D721Med (cell line): ENCODE data around the gene CNFN.

Experiments used
- DNase-seq: peaks from one replicate; pipeline ENCODE4 v3.0.0; 2011; ENCODE audit warnings: low spot score; ENCODE audit not compliant: insufficient read length
- FAIRE-seq: peaks from 2 replicates; lab custom pipeline; 2011; peaks lifted over from hg19 to GRCh38; lab: Jason Lieb, UNC
- CTCF ChIP-seq: IDR thresholded peaks from 2 replicates; pipeline ENCODE4 v1.5.1; 2012; ENCODE audit warnings: mild to moderate bottlenecking, control low read depth; ENCODE audit not compliant: insufficient read depth; ENCODE audit errors: missing control alignments

Gene CNFN

DNA sequence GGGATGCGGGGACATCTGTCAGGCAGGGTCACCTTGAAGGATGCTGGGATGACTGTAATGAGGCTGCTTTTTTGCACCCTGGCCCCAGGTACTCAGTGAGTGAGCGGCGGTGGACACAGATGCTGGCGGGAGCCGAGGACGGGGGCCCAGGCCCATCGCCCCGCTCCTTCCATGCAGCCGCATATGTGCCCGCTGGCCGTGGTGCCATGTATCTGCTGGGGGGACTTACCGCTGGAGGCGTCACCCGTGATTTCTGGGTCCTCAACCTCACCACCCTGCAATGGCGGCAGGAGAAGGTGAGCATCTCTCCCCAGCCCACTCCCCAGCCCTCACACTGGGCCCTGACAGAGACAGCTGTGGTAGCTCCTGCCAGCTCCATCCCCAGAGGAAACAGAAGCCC is 33.4 kb downstream of the CNFN start:
- TF ChIP-seq CTCF: no peak
- DNase-seq (no peak), FAIRE-seq (no peak)

GRCh38 chr19:42355896-42356295 is 34.2 kb downstream of the CNFN start:
- no peak for DNase-seq
- no peak for TF ChIP-seq CTCF
- FAIRE-seq: no peak

DNA sequence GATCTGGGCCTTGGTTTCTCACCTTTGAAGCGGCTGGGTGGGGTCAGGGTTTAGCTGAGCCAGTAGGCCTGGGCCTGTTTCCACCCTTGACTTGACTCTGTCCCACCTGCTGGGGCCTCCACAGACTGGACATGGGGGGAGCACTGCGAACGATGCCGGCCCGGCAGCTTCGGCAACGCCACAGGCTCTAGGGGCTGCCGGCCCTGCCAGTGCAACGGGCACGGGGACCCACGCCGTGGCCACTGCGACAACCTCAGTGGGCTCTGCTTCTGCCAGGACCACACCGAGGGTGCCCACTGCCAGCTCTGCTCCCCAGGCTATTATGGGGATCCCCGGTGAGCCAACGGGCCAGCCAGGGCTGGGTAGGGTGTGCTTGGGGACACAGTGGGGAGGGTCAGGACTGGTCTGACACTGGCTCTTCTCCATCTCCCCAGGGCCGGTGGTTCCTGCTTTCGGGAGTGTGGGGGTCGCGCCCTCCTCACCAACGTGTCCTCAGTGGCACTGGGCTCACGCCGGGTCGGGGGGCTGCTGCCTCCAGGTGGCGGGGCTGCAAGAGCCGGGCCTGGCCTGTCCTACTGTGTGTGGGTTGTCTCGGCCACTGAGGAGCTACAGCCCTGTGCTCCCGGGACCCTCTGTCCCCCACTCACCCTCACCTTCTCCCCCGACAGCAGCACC is 36.6 kb downstream of the CNFN start:
- FAIRE-seq (no peak), DNase-seq (no peak)
- no peak for TF ChIP-seq CTCF

GRCh38 chr19:42352301-42353259 is 37.5 kb downstream of the CNFN start:
- FAIRE-seq (no peak), DNase-seq (no peak)
- no peak for TF ChIP-seq CTCF

DNA sequence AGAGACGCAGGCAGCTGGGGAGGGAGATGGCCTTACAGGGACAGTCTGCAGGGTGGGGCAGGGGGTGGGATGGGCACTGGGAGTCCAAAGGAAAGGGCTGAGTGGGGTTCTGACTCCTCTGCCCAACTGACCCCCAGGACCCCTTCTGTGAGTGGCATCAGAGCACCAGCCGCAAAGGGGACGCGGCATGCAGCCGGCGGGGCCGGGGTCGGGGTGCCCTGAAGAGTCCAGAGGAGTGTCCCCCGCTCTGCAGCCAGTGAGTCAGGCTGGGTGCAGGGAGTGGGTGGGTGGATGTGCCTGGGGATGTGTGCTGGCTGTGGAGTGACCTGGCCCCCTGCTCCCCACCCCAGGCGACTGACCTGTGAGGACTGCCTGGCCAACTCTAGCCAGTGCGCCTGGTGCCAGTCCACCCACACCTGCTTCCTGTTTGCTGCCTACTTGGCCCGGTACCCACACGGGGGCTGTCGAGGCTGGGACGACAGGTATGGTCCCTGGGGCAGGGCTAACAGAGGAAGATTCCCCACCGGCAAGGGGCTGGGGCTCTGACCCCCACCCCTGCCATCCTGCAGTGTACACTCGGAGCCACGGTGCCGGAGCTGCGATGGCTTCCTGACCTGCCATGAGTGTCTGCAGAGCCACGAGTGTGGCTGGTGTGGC is 38.9 kb downstream of the CNFN start:
- DNase-seq: no peak
- no peak for FAIRE-seq

DNA sequence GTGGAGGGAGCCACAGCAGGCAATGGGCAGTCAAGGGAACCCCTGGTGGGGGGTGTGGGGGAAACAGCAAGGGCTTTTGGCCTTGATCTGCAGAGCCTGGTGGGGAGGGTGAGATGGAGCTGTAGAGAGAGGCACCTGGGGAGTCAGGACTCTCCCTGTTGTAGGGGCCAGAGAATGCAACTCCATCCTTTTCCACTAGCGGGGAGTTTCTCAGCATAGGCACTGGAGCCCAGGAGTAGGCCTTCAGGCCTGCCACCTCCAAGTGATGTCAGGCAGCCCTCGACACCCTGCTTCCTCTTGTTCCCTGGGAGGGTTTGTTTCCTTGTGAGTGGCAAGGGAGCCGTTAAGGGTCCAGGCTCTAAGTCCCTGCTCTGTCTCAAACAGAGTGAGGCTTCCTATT is 39.7 kb downstream of the CNFN start:
- no peak for DNase-seq
- TF ChIP-seq CTCF: no peak
- FAIRE-seq: no peak

More for the DNA sequence above, 38.9 kb downstream of the CNFN start:
- TF ChIP-seq CTCF: no peak
